ENCODE results near the gene JAZF1.
A peak's percentile ranks its signal among the peaks of the same experiment; 100 is the strongest.

JAZF1 gene

DNA sequence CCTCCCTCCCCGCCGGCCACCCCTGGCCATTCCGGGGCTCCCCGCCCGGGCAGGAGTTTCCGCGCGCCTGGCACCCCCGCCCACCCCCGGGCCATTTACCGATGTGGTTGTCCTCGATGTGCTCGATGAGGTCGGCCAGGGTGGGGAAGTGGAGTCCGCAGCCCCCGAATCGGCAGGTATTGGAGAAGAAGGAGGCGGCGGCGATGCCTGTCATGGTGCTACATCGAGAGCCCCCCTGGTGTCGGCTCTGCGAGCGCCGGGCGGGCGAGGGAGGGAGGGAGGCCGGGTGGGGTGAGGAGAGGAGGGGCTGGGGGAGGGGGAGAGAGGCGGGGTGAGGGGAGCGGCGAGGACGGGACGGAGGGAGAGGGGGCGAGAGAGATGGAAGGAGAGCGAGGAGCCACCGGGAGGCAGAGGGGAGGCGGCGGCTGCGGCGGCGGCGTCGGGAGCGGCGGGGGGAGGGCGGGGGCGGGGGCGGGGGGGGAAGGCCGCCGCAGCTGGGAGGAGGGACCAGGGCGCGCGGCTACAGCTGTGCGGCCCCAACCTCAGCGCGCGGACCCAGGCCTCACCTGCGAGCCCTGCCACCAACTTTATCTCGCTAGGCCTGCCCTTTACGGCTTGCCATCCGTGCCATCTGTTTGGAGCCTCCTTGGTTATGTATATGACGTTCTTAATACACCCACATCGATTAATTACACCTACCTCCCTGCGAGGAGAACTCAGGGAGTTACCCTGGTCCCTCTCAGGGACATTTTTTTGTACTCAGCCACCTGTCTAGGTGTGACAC is at the start of gene JAZF1:
Gene JAZF1 (minus strand): TSS at position 432 of the 784 bp plus-strand sequence.
- in situ Hi-C loops (cut with MboI; ENCODE audit: low pct_unique_long_range_greater_than_20kb, low sequenced_read_pairs, unreplicated experiment), result no loop called here
- DNase-seq (ENCODE audit: low spot score), result peak; percentile 63
- TF ChIP-seq, protein P1, sequence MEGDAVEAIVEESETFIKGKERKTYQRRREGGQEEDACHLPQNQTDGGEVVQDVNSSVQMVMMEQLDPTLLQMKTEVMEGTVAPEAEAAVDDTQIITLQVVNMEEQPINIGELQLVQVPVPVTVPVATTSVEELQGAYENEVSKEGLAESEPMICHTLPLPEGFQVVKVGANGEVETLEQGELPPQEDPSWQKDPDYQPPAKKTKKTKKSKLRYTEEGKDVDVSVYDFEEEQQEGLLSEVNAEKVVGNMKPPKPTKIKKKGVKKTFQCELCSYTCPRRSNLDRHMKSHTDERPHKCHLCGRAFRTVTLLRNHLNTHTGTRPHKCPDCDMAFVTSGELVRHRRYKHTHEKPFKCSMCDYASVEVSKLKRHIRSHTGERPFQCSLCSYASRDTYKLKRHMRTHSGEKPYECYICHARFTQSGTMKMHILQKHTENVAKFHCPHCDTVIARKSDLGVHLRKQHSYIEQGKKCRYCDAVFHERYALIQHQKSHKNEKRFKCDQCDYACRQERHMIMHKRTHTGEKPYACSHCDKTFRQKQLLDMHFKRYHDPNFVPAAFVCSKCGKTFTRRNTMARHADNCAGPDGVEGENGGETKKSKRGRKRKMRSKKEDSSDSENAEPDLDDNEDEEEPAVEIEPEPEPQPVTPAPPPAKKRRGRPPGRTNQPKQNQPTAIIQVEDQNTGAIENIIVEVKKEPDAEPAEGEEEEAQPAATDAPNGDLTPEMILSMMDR (IDR thresholded peaks at IDR 0.05; ENCODE audit: extremely low read depth, insufficient read depth, missing control alignments), result no peak

DNA sequence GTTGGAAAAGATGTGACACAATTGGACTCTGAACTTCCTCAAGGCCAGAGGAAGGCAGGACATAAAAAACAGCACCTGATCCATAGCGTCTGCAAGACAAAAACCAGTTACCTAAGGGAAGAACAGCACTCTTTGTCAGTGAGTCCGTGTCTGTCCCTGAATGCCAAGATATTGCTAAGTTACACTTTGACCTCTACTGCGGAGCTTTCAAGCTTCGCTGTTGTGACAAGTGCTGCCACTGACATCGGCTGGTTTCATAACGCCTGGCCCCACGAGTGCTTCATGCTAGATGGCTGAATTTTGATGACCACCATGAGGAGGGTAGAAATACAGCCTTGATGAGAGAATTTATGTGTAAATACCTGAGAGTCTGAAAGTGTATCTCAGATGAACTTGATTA is 49.7 kb upstream of the JAZF1 start:
- in situ Hi-C loops (cut with MboI; ENCODE audit: low pct_unique_long_range_greater_than_20kb, low sequenced_read_pairs, unreplicated experiment), result no loop called here
- no peak for DNase-seq (ENCODE audit: low spot score)
- TF ChIP-seq, protein P1 (IDR thresholded peaks at IDR 0.05; ENCODE audit: extremely low read depth, insufficient read depth, missing control alignments), result no peak

DNA sequence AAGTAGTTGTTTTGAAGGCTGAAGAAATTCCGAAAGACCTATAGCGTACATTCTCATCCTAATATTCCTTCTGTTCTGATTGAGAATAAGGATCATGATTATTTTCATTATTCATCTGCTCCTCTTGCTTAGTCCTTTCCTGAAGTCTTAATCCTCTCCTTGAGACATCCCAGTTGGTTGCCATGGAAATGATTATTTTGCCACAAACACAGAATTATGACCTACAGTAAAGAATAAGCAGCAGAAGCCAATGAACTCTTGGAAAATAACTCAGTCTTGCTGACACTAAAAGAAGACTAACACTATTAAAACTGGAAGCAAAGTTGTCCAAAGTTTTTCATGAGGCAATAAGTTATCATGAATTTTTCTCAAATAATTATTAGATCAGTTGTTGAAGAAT is 47.8 kb upstream of the JAZF1 start:
- in situ Hi-C loops (cut with MboI; ENCODE audit: low pct_unique_long_range_greater_than_20kb, low sequenced_read_pairs, unreplicated experiment), result no loop called here
- DNase-seq (ENCODE audit: low spot score), result no peak
- TF ChIP-seq, protein P1 (IDR thresholded peaks at IDR 0.05; ENCODE audit: extremely low read depth, insufficient read depth, missing control alignments), result no peak

DNA sequence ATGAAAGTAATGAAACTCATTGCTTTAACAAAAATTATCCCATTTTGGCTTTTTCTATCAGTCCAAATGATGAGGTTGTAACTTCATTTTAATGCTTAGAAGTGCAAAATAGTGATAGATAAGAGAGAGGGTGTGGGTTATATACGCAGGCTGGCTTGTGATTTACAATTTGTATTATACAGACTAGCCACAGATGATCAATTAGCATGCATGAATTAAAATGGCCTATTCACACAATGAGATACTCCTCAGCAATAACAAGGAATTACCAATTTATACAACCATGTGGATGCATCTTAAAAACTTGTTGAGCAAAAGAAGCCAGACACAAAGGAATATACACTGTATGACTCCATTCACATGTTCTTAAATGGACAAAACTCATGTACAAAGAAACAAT is 45.4 kb upstream of the JAZF1 start:
- TF ChIP-seq, protein P1 (IDR thresholded peaks at IDR 0.05; ENCODE audit: extremely low read depth, insufficient read depth, missing control alignments), result no peak
- in situ Hi-C loops (cut with MboI; ENCODE audit: low pct_unique_long_range_greater_than_20kb, low sequenced_read_pairs, unreplicated experiment), result no loop called here
- no peak for DNase-seq (ENCODE audit: low spot score)

DNA sequence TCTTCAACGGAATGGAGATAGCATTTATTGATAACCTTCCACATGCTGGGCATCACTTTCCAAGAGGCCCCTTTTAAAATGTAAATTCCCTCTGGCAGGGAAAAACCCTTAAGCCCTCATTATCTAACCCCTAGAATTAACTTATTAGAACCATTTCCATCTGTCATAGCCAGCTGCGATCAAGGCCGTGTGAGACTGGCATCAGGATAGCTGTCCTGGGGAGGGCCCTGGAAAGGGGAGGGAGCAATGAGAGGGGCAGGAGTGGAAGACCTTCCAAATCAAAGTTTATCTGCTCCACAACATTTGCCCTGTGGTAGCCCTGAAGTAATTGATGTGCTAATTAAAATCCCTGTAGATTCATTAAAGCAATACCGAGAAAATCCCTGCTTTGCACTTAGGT is 45.0 kb upstream of the JAZF1 start:
- no peak for DNase-seq (ENCODE audit: low spot score)
- in situ Hi-C loops (cut with MboI; ENCODE audit: low pct_unique_long_range_greater_than_20kb, low sequenced_read_pairs, unreplicated experiment), result no loop called here
- TF ChIP-seq, protein P1 (IDR thresholded peaks at IDR 0.05; ENCODE audit: extremely low read depth, insufficient read depth, missing control alignments), result no peak

DNA sequence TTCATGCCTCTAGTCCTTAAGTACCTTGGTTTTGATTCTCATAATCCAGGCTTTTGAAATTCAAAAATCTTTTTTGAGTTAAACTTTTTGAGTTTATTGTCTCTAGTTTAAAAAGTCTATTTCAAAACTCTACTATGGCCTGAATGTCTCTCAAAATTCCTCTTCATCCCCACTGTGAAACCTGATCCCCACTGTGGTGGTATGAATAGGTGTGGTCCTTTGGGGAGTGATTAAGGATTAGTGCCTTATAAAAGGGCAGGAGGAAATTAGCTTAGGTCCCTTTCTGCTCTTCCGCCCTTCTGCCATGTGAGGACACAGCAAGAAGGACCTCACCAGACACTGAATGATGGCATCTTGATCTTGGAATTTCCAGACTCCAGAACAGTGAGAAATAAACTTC is 44.1 kb upstream of the JAZF1 start:
- DNase-seq (ENCODE audit: low spot score), result no peak
- TF ChIP-seq, protein P1 (IDR thresholded peaks at IDR 0.05; ENCODE audit: extremely low read depth, insufficient read depth, missing control alignments), result no peak
- in situ Hi-C loops (cut with MboI; ENCODE audit: low pct_unique_long_range_greater_than_20kb, low sequenced_read_pairs, unreplicated experiment), result no loop called here
